H1 (cell line): Measurements from ENCODE around the gene NBAS. TPM values are rescaled to one million over a fixed set of nuclear protein-coding genes. Genes with fewer than 3 reads are reported as not detected.

Experiments used
- CTCF ChIA-PET: fragments of 300-600 bp; sonication (Branson Sonifier 250); formaldehyde crosslinking; loops from one replicate; lab custom pipeline; 2021; ENCODE audit not compliant: partially characterized antibody; lab: Charles Lee
- POLR2A ChIA-PET: fragments of 300-600 bp; sonication (Branson Sonifier 250); formaldehyde crosslinking; loops from one replicate; lab custom pipeline; 2021; ENCODE audit warnings: inconsistent platforms; ENCODE audit not compliant: partially characterized antibody; lab: Charles Lee
- DNase-seq, 2 experiments: peaks; one replicate each; pipeline versions ENCODE4 v3.0.0 to v3.0.0-alpha.2; 2010 to 2022; ENCODE audit warnings: low spot score in 2 of 2, low read depth in 1 of 2, mixed read lengths in 1 of 2
- FAIRE-seq: peaks from 2 replicates; lab custom pipeline; 2011; peaks lifted over from hg19 to GRCh38; lab: Jason Lieb, UNC
- H2AFZ ChIP-seq: 2 replicates; pipeline ENCODE4 v1.8.1; 2012; ENCODE audit warnings: low read length, inconsistent platforms
- H2AK5ac ChIP-seq: 2 replicates; pipeline ENCODE4 v1.6.1; 2013; ENCODE audit warnings: low read depth, low read length
- H2BK120ac ChIP-seq: replicated peaks from 2 replicates; pipeline ENCODE3; 2013; ENCODE audit warnings: low read depth, low read length, inconsistent platforms
- H2BK12ac ChIP-seq: 2 replicates; pipeline ENCODE4 v1.6.1; 2013; ENCODE audit warnings: low read depth, low read length
- H2BK15ac ChIP-seq: 2 replicates; pipeline ENCODE4 v1.6.1; 2013; ENCODE audit warnings: low read length
- H2BK20ac ChIP-seq: 2 replicates; pipeline ENCODE4 v1.6.1; 2013; ENCODE audit warnings: low read length
- H2BK5ac ChIP-seq: 2 replicates; pipeline ENCODE4 v1.6.1; 2013; ENCODE audit warnings: low read depth, low read length
- H3K14ac ChIP-seq: 2 replicates; pipeline ENCODE4 v1.6.1; 2013; ENCODE audit warnings: inconsistent platforms; ENCODE audit not compliant: insufficient read length
- H3K18ac ChIP-seq: 2 replicates; pipeline ENCODE4 v1.6.1; 2013; ENCODE audit warnings: low read length; ENCODE audit errors: extremely low read depth
- H3K23ac ChIP-seq: 2 replicates; pipeline ENCODE4 v1.6.1; 2013; ENCODE audit warnings: inconsistent platforms; ENCODE audit not compliant: insufficient read length
- H3K23me2 ChIP-seq: 2 replicates; pipeline ENCODE4 v1.6.1; 2013; ENCODE audit warnings: low read depth, low read length
- H3K27ac ChIP-seq: 2 replicates; pipeline ENCODE4 v1.6.1; 2011; ENCODE audit warnings: low read depth, low read length, inconsistent platforms
- H3K27me3 ChIP-seq, 4 experiments: replicated peaks in 1 of 4; 1 replicate in 1 of 4; 2 replicates in 3 of 4; pipeline versions ENCODE4 v1.6.1 to v1.8.1; 2011 to 2013; ENCODE audit warnings: low read length in 3 of 4, mild to moderate bottlenecking in 3 of 4, inconsistent platforms in 2 of 4, mixed read lengths in 2 of 4, moderate library complexity in 1 of 4; ENCODE audit not compliant: control insufficient read depth in 3 of 4, insufficient read depth in 3 of 4; ENCODE audit errors: extremely low read depth in 1 of 4
- H3K36me3 ChIP-seq, 4 experiments: 2 replicates each; pipeline versions ENCODE4 v1.6.1 to v1.8.1; 2011 to 2013; ENCODE audit warnings: mild to moderate bottlenecking in 4 of 4, low read length in 3 of 4, moderate library complexity in 2 of 4, control low read depth in 1 of 4, inconsistent platforms in 1 of 4; ENCODE audit not compliant: insufficient read depth in 4 of 4, control insufficient read depth in 2 of 4
- H3K4ac ChIP-seq: replicated peaks from 2 replicates; pipeline ENCODE3; 2013; ENCODE audit warnings: low read length, low read depth, mixed read lengths, inconsistent platforms; ENCODE audit not compliant: insufficient read length
- H3K4me1 ChIP-seq, 4 experiments: replicated peaks in 1 of 4; 1 replicate in 1 of 4; 2 replicates in 3 of 4; pipeline versions ENCODE4 v1.6.1 to v1.8.1; 2011 to 2013; ENCODE audit warnings: low read length in 3 of 4, inconsistent platforms in 2 of 4, mixed read lengths in 1 of 4; ENCODE audit not compliant: insufficient read depth in 4 of 4, control insufficient read depth in 3 of 4
- H3K4me2 ChIP-seq, 2 experiments: 2 replicates each; pipeline versions ENCODE4 v1.6.1 to v1.8.1; 2011 to 2013; ENCODE audit warnings: low read depth in 2 of 2, low read length in 2 of 2, control low read depth in 1 of 2, inconsistent platforms in 1 of 2, mild to moderate bottlenecking in 1 of 2; ENCODE audit not compliant: insufficient read depth in 1 of 2
- H3K4me3 ChIP-seq, 4 experiments: fragments of 200-600, 300-600 bp in 1 of 4; sonication (generic), shearing (Covaris generic), sonication (Bioruptor Twin) in 1 of 4; 2 replicates each; pipeline versions ENCODE4 v1.5.1 to v1.8.1; 2011 to 2016; ENCODE audit warnings: low read length in 4 of 4, low read depth in 3 of 4, control low read depth in 2 of 4, inconsistent platforms in 2 of 4, mild to moderate bottlenecking in 2 of 4, mixed read lengths in 1 of 4, moderate library complexity in 1 of 4; ENCODE audit not compliant: insufficient read depth in 2 of 4; ENCODE audit errors: extremely low read depth in 1 of 4
- H3K56ac ChIP-seq: replicated peaks from 2 replicates; pipeline ENCODE3; 2013; ENCODE audit warnings: low read depth, mild to moderate bottlenecking, mixed read lengths, low read length, inconsistent platforms; ENCODE audit not compliant: insufficient read length
- H3K79me1 ChIP-seq: 2 replicates; pipeline ENCODE4 v1.6.1; 2013; ENCODE audit warnings: low read depth, low read length, control low read depth
- H3K79me2 ChIP-seq, 2 experiments: 2 replicates each; pipeline versions ENCODE4 v1.6.1 to v1.8.1; 2012 to 2013; ENCODE audit warnings: low read length in 2 of 2, mild to moderate bottlenecking in 2 of 2, inconsistent platforms in 1 of 2; ENCODE audit not compliant: insufficient read depth in 2 of 2, control insufficient read depth in 1 of 2
- H3K9ac ChIP-seq, 4 experiments: replicated peaks in 1 of 4; 1 replicate in 1 of 4; 2 replicates in 3 of 4; pipeline versions ENCODE4 v1.6.1 to v1.8.1; 2011 to 2013; ENCODE audit warnings: low read depth in 3 of 4, low read length in 3 of 4, control low read depth in 2 of 4, mild to moderate bottlenecking in 2 of 4, moderate library complexity in 2 of 4, inconsistent platforms in 1 of 4; ENCODE audit errors: extremely low read depth in 1 of 4
- H3K9me3 ChIP-seq, 2 experiments: 2 replicates each; pipeline versions ENCODE4 v1.6.1 to v1.8.1; 2012 to 2013; ENCODE audit warnings: mild to moderate bottlenecking in 2 of 2, moderate library complexity in 2 of 2, control low read depth in 1 of 2, inconsistent platforms in 1 of 2, low read depth in 1 of 2, low read length in 1 of 2, mixed read lengths in 1 of 2; ENCODE audit not compliant: insufficient read depth in 2 of 2
- H4K20me1 ChIP-seq, 2 experiments: replicated peaks in 1 of 2; 2 replicates each; pipeline versions ENCODE3 to v1.8.1; 2011 to 2013; ENCODE audit warnings: inconsistent platforms in 2 of 2, low read length in 2 of 2, mild to moderate bottlenecking in 1 of 2; ENCODE audit not compliant: insufficient read depth in 2 of 2, control insufficient read depth in 1 of 2
- H4K5ac ChIP-seq: 2 replicates; pipeline ENCODE4 v1.6.1; 2013; ENCODE audit warnings: low read length, low read depth, mixed read lengths, inconsistent platforms; ENCODE audit not compliant: insufficient read length
- H4K8ac ChIP-seq: 2 replicates; pipeline ENCODE4 v1.8.0; 2013; ENCODE audit warnings: mild to moderate bottlenecking, moderate library complexity, low read length, inconsistent platforms; ENCODE audit not compliant: insufficient read depth; ENCODE audit errors: extremely low read depth
- H4K91ac ChIP-seq: replicated peaks from 2 replicates; pipeline ENCODE3; 2013; ENCODE audit warnings: low read length, mixed read lengths, inconsistent platforms; ENCODE audit not compliant: insufficient read length
- NANOG ChIP-seq: IDR thresholded peaks from 2 replicates; pipeline ENCODE4 v1.6.1; 2011; ENCODE audit warnings: low read length, low read depth, mild to moderate bottlenecking, inconsistent platforms; ENCODE audit not compliant: insufficient read depth, poor library complexity, severe bottlenecking
- ZNF274 ChIP-seq: IDR thresholded peaks from 2 replicates; pipeline ENCODE4 v1.7.0; 2012; ENCODE audit warnings: low read length, borderline replicate concordance; ENCODE audit errors: extremely low read depth
- WGBS, 2 experiments: shearing (Covaris generic) in 1 of 2; methylation state at CpG; one replicate each; pipeline versions ENCODE4 v1.1.6 to v1.1.7; 2013 to 2015; ENCODE audit warnings: low lambda C conversion rate in 2 of 2, mixed read lengths in 2 of 2, inconsistent platforms in 1 of 2, low coverage in 1 of 2, missing lambda C conversion rate in 1 of 2; ENCODE audit not compliant: insufficient replicate concordance in 2 of 2, insufficient coverage in 1 of 2, insufficient read length in 1 of 2; ENCODE audit errors: extremely low coverage in 1 of 2, missing lambda C conversion rate in 1 of 2; 5-methylcytosine and 5-hydroxymethylcytosine counted together
- polyA plus RNA-seq, 7 experiments: library from polyadenylated mRNA; depleted of rRNA in 3 of 7; stranded (reverse) in 5 of 7; unstranded in 2 of 7; fragments of >200 nt in 5 of 7; fragments of 200-250 nt in 2 of 7; gene quantifications; 1 replicate in 5 of 7; 2 replicates in 1 of 7; 4 replicates in 1 of 7; pipeline versions ENCODE4 v1.2.1 to v1.2.3, GENCODE V29; 2011 to 2013; ENCODE audit warnings: missing spikeins in 2 of 7, mixed read lengths in 2 of 7
- total RNA-seq: library from RNA; stranded (reverse); fragmentation: NEBNext Ultra II Directional; extraction: Animal tissue kit (Norgen Biotek cat#: 25700); gene quantifications from 2 replicates; pipeline ENCODE4 v1.2.1, GENCODE V29; 2021

Gene NBAS
- total and polyA plus RNA-seq, 2 of the 8 experiments (the other 6 are each of a cell fraction or from before 2014, with no cell fraction given), result 19.6 to 34.8 TPM

DNA sequence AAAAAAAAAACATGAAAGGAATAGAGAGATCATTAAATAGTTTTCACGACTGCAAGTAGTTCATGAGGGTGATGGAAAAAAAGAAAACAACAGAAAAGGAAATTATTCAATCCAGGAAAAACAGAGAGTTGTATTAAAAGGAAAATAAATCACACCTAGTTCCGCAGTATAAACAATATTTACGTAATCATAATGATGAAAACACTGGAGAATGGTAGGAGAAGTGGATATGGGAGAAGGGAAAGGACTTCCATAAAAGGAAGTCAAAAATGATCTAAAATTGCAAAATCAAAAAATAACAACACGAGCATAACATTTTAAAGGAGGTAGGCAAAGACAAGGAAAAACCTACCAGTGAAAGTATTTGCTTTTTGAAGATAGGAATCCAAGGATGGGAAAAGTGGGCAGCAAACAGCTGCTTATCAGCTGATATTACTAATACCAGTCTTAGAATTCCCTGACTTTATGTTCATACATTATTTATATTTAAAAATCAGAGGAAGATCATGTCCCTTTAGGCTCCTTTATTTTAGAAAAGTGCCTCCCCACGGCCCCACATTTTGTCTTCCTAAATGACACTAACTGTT is 160.8 kb downstream of the NBAS start:
- Histone ChIP-seq H2BK12ac (no peak overlapping the region), H3K9me3 (no peaks in the 10 kb centered on the region), H3K79me2 (no peaks in the 10 kb centered on the region), H2BK5ac (no peak overlapping the region), H3K23me2 (no peaks in the 10 kb centered on the region), H3K18ac (no peak overlapping the region), H3K23ac (no peak overlapping the region), H4K20me1 (no peaks in the 10 kb centered on the region), H2AFZ (no peak overlapping the region), H3K4me2 (no peak overlapping the region), H3K27ac (no peak overlapping the region), H4K8ac (no peak overlapping the region), H2BK120ac (no peak overlapping the region), H4K5ac (no peak overlapping the region), H3K4me1 (no peaks in the 10 kb centered on the region), H2BK20ac (no peak overlapping the region), H4K91ac (no peak overlapping the region), H2BK15ac (no peak overlapping the region), H3K56ac (no peak overlapping the region), H3K9ac (no peak overlapping the region), H3K14ac (no peak overlapping the region), H2AK5ac (no peak overlapping the region), H3K79me1 (no peaks in the 10 kb centered on the region), H3K27me3 (no peaks in the 10 kb centered on the region), H3K36me3 (no peaks in the 10 kb centered on the region), H3K4me3 (no peak overlapping the region), H3K4ac (no peak overlapping the region)
- 91% methylated on average over 5 of the region's 5 CpGs; no CpG with 5 or more reads in 1 of the 2 experiments for WGBS, 2 experiments
- DNase-seq, result no peak
- POLR2A ChIA-PET, result no interaction called here
- CTCF ChIA-PET, result no interaction called here
- TF ChIP-seq NANOG (no peak), ZNF274 (no peak)
- FAIRE-seq, result no peak
